GM12878 (cell line): ENCODE data around the gene SLC1A1. TPM values are rescaled to one million over a fixed set of nuclear protein-coding genes. Genes with fewer than 3 reads are reported as not detected.
A peak's percentile ranks its signal among the peaks of the same experiment; 100 is the strongest.

Experiments
- CBFB ChIP-seq: IDR thresholded peaks from 2 replicates; pipeline ENCODE4 v1.6.1; 2016; ENCODE audit warnings: antibody characterized with exemption, low read depth
- CEBPB ChIP-seq, 2 experiments: fragments of 150-350 bp in 1 of 2; IDR thresholded peaks; 2 replicates each; pipeline ENCODE4 v1.6.1; 2012 to 2014; ENCODE audit warnings: low read depth in 2 of 2, low read length in 2 of 2, borderline replicate concordance in 1 of 2, inconsistent platforms in 1 of 2
- CREM ChIP-seq: IDR thresholded peaks from 2 replicates; pipeline ENCODE4 v1.6.1; 2014; ENCODE audit warnings: antibody characterized with exemption, low read depth
- EP300 ChIP-seq, 2 experiments: fragments of 150-350 bp in 1 of 2; IDR thresholded peaks; 2 replicates each; pipeline ENCODE4 v1.6.1; 2011 to 2012; ENCODE audit warnings: low read depth in 2 of 2, low read length in 2 of 2, borderline replicate concordance in 1 of 2, improper control_type of control experiment in 1 of 2, inconsistent platforms in 1 of 2; ENCODE audit not compliant: control insufficient read depth in 1 of 2
- IKZF2 ChIP-seq, 2 experiments: fragments of 450-650 bp; IDR thresholded peaks; 2 replicates each; pipeline ENCODE4 v1.6.1; 2017; ENCODE audit warnings: mild to moderate bottlenecking in 2 of 2, moderate library complexity in 2 of 2
- JUNB ChIP-seq: IDR thresholded peaks from 2 replicates; pipeline ENCODE4 v1.6.1; 2016; ENCODE audit warnings: antibody characterized with exemption, mild to moderate bottlenecking
- JUND ChIP-seq: IDR thresholded peaks from 2 replicates; pipeline ENCODE4 v1.6.1; 2012; ENCODE audit warnings: low read depth, mild to moderate bottlenecking, low read length, improper control_type of control experiment, moderate library complexity
- NFXL1 ChIP-seq: fragments of 450-650 bp; IDR thresholded peaks from 2 replicates; pipeline ENCODE4 v1.6.1; 2017; ENCODE audit warnings: antibody characterized with exemption, mild to moderate bottlenecking, borderline replicate concordance
- PBX3 ChIP-seq: IDR thresholded peaks from 2 replicates; pipeline ENCODE4 v1.6.1; 2011; ENCODE audit warnings: mild to moderate bottlenecking, low read depth, low read length, moderate library complexity; ENCODE audit not compliant: insufficient replicate concordance
- PKNOX1 ChIP-seq: fragments of 450-650 bp; IDR thresholded peaks from 2 replicates; pipeline ENCODE4 v1.6.1; 2016; ENCODE audit warnings: mild to moderate bottlenecking
- RELA ChIP-seq: fragments of 450-650 bp; IDR thresholded peaks from 2 replicates; pipeline ENCODE4 v1.8.0; 2014; ENCODE audit warnings: borderline replicate concordance; ENCODE audit not compliant: partially characterized antibody
- YY1 ChIP-seq: IDR thresholded peaks from 2 replicates; pipeline ENCODE4 v1.6.1; 2011; ENCODE audit warnings: low read depth, mild to moderate bottlenecking, low read length
- ZBTB33 ChIP-seq: fragments of 450-650 bp; IDR thresholded peaks from 2 replicates; pipeline ENCODE4 v1.6.1; 2017; ENCODE audit warnings: mild to moderate bottlenecking
- polyA plus RNA-seq, 11 experiments: library from polyadenylated mRNA; depleted of rRNA in 4 of 11; unstranded in 6 of 11; stranded (reverse) in 5 of 11; fragments of >200 nt; fragmentation: Nextera tagmentation in 4 of 11; fragmentation: Illumina TruSeq in 1 of 11; extraction: Ambion mirVana in 4 of 11; extraction: Trizol in 1 of 11; gene quantifications; 1 replicate in 1 of 11; 2 replicates in 10 of 11; pipeline versions ENCODE4 v1.2.1 to v1.2.3, GENCODE V29; 2011 to 2016; ENCODE audit warnings: inconsistent platforms in 2 of 11, missing spikeins in 2 of 11, low read depth in 1 of 11
- total RNA-seq, 4 experiments: library from RNA; depleted of rRNA in 3 of 4; stranded (reverse); fragments of >200 nt in 3 of 4; fragmentation: Illumina TruSeq in 1 of 4; extraction: Trizol in 1 of 4; gene quantifications; 2 replicates each; pipeline versions ENCODE4 v1.2.1 to v1.2.3, GENCODE V29; 2013 to 2021

SLC1A1 gene
- total and polyA plus RNA-seq, 10 of the 15 experiments (the other 5 are each of a cell fraction or from before 2014, with no cell fraction given) = 4.2 to 24.9 (median 18.3) TPM

- TF ChIP-seq PBX3 = no peak
- no peak for TF ChIP-seq CBFB
- peak; percentile 76 for TF ChIP-seq JUNB
- no peak for TF ChIP-seq EP300 (IDR thresholded peaks at IDR 0.05; ENCODE audit: borderline replicate concordance in 1 of 2, control insufficient read depth in 1 of 2, low read depth in 2 of 2, low read length in 2 of 2)
- 0 out of 2 replicates have a peak, but pooled peaks have one; percentile 33 for TF ChIP-seq PKNOX1
- no peak for TF ChIP-seq NFXL1
- TF ChIP-seq JUND = no peak
- peak; percentile 24 to 34; a peak in 2 of 4 replicates for TF ChIP-seq CEBPB (IDR thresholded peaks at IDR 0.05; ENCODE audit: borderline replicate concordance in 1 of 2, low read depth in 2 of 2, low read length in 2 of 2)
- peak; percentile 51 to 59 for TF ChIP-seq IKZF2 (IDR thresholded peaks at IDR 0.05)
- peak; percentile 10; the same call in 1 of the 2 replicates for TF ChIP-seq CREM
- TF ChIP-seq RELA = no peak
- TF ChIP-seq ZBTB33 = no peak
- no peak for TF ChIP-seq YY1
Measured at GRCh38 chr9:4559261-4560182, 69.3 kb downstream of the SLC1A1 start (continued).
